T-helper 1 cell treated with Interleukin-12 subunit alpha and Interleukin-12 subunit beta and Interleukin-4 antibody, amounts not matched to agents 30 μg/mL and 1 μg/mL, for 36 hours (primary cell): ENCODE results near the gene ATF7.

Source experiments
- H3K27ac Mint-ChIP-seq: one replicate; pipeline ENCODE4 v1.8.0; 2021; ENCODE audit warnings: mild to moderate bottlenecking, mixed read lengths
- H3K27me3 Mint-ChIP-seq: one replicate; pipeline ENCODE4 v1.8.0; 2021; ENCODE audit warnings: low read depth, mixed read lengths
- H3K36me3 Mint-ChIP-seq: one replicate; pipeline ENCODE4 v1.8.0; 2021; ENCODE audit warnings: low read depth, mixed read lengths
- H3K4me1 Mint-ChIP-seq: one replicate; pipeline ENCODE4 v1.8.0; 2021; ENCODE audit warnings: low read depth, mixed read lengths
- H3K4me3 Mint-ChIP-seq: one replicate; pipeline ENCODE4 v1.8.0; 2021; ENCODE audit warnings: mild to moderate bottlenecking, moderate library complexity, mixed read lengths
- H3K9me3 Mint-ChIP-seq: one replicate; pipeline ENCODE4 v1.8.0; 2021; ENCODE audit warnings: mixed read lengths

The ATF7 gene

DNA sequence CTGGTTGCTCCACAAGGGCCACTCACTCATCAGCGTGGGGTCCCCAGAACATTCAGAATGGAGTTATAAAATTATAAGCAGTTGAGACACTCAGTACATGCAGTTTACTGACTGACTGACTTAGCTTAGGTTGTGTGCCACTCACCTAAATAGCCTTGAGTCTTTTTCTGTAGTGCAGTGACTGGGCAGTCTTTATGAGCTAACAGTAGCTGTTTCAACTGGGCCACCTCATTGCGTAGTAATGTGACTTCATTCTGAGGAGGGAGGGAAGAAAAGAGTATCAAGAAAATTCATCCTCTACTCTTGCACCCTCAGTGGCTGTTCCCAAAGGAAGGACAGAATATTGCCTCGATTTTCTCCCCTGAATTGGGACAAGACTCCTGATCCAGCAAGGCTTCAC lies 103.1 kb downstream of the ATF7 start:
- Mint-ChIP-seq H3K27ac (no peak overlapping the region), H3K27me3 (no peaks in the 10 kb centered on the region), H3K9me3 (no peaks in the 10 kb centered on the region), H3K36me3 (peaks cover 26% of the 10 kb centered on the region), H3K4me1 (no peaks in the 10 kb centered on the region), H3K4me3 (no peak overlapping the region)

DNA sequence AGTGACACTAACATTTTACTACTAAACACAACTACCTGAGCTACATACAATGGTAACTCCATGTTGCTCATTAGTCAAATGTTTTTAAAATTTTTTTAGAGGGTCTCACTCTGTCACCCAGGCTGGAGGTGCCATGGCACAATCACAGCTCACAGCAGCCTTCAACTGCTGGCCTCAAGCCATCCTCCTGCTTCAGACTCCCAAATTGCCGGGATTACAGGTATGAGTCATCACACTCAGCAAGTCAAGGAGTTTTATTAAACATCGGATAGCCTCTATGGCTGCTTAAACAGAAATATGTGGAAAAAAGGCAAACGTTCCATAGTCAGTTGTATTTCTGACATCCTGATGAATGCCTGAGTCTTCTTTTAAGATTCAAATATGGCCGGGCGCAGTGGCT lies 107.8 kb downstream of the ATF7 start:
- H3K27me3 Mint-ChIP-seq = no peaks in the 10 kb centered on the region
- no peaks in the 10 kb centered on the region for H3K4me1 Mint-ChIP-seq
- no peak overlapping the region for H3K4me3 Mint-ChIP-seq
- H3K9me3 Mint-ChIP-seq = no peaks in the 10 kb centered on the region
- no peak overlapping the region for H3K27ac Mint-ChIP-seq
- peaks cover 33% of the 10 kb centered on the region for H3K36me3 Mint-ChIP-seq

DNA sequence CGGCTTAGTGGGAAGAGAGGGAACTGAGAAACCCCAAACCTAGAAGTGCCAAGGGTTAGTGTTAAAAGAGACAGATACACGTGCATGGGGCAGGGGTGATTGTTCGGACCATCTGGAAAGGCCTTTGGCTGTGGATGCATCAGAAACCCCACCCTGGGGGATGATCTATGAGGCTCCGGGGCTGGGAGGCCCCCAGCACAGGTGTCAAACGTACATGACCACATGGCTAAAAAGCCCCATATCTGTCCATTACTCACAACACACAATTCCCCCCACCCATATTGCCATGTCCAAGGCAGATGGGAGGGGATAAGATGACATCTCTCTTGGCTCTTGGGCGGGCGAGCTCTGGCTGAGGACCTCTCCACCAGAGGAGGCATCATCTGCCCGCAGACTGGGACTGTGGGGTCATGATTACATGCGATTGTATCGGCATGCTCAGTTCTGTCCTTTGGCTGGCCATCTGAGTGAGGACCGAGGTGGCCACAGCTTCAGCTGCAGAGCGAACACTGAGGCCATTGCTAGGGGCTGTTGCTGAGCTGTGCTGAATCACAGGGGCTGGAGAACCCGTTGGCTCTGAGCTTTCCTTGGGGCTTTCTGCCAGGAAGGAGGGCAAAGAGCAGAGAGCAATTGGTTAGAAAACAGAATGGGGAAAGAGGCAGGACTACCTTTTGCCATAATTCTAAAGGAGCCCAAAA lies 109.3 kb downstream of the ATF7 start:
- no peak overlapping the region for H3K4me3 Mint-ChIP-seq
- H3K36me3 Mint-ChIP-seq = peaks cover 31% of the 10 kb centered on the region
- no peak overlapping the region for H3K27ac Mint-ChIP-seq
- peaks cover 3% of the 10 kb centered on the region for H3K4me1 Mint-ChIP-seq
- no peaks in the 10 kb centered on the region for H3K9me3 Mint-ChIP-seq
- no peaks in the 10 kb centered on the region for H3K27me3 Mint-ChIP-seq

DNA sequence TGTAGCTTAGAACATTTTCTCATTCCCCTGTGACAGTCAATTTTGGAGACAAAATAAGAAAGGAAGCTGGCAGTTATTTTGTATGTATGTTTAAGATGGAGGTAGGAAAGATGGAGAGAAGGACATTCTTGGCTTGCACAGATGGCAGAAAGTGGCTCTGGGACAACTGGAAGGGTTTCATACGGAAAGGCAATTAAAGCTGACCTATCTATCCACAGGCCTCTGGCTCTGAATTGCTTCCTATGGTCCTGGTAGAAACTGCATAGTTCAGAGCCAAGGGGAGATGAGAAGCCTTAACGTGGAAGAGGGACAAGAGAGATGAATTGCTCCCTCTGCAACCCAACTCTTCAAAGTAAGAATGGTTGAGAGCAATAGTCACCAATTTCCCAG lies 110.9 kb downstream of the ATF7 start:
- peaks cover 26% of the 10 kb centered on the region for H3K36me3 Mint-ChIP-seq
- H3K4me1 Mint-ChIP-seq = peaks cover 3% of the 10 kb centered on the region
- H3K27ac Mint-ChIP-seq = no peak overlapping the region

DNA sequence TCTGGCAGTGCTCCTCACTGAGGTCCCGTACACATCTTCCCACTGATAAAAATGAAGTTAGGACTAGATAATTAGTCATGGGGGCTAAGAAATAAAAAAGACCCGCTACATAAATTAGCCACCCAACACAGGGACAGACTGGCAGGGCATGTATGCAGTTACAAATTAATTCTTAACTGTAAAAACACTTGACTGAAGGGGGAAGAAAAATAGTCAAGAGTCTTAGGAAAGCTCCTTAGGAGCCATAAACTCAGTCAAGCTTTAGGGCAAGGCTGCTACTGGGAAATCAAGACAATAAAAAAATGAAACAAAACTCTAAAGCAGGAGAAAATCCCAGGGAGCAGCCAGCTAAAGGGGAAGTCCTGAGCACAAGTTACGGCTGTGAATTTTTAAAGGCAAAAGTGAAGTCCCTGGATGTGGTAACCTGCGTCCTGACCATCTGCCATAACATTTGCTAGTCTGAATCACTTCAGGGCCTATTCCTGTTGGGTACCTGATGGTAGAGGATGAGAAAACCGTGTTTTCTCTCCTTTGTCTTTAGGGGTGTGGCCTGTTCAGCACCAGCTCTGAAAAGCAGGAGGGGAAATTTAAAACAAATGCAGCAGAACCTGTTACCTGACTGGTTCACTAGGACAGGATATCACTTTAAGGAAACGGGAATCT lies 111.4 kb downstream of the ATF7 start:
- peaks cover 3% of the 10 kb centered on the region for H3K4me1 Mint-ChIP-seq
- H3K27ac Mint-ChIP-seq = no peak overlapping the region
- peaks cover 23% of the 10 kb centered on the region for H3K36me3 Mint-ChIP-seq
- H3K27me3 Mint-ChIP-seq = no peaks in the 10 kb centered on the region
- H3K4me3 Mint-ChIP-seq = no peak overlapping the region
- H3K9me3 Mint-ChIP-seq = no peaks in the 10 kb centered on the region

More for the DNA sequence above, 110.9 kb downstream of the ATF7 start:
- no peaks in the 10 kb centered on the region for H3K27me3 Mint-ChIP-seq
- no peaks in the 10 kb centered on the region for H3K9me3 Mint-ChIP-seq
- no peak overlapping the region for H3K4me3 Mint-ChIP-seq

DNA sequence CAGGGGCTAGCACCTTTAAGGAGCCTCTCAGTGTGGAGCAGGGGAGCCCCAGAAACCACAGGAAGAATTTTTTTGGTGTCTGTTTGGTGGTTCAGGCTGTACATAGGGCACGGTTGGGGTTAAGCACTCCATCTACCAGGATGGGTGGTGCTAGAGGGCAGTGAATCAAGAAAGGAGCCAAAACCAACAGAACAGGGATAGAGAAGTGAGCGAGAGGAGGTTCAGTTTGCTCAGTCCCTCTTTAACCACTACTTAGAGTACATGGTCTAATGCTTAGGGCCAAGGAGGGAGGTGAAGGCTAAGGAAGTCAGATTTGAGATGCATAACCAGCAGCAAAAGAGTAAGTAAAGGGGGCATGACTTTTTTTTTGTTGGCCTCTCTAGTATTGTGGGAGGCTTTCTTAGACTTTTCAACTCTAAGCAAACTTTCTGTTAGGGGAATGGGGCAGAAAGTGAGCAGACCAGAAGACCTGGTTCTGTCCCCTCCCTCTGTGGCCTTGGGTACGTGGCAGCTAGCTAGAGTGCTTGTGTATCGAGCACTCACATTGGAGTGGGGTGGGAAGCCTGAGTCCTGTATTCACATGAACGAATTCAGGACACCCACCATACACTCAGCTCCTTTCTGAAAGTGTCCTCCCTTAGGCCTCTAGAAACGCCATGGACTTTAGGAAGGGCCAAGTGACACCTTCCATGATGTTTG lies 112.3 kb downstream of the ATF7 start:
- H3K4me1 Mint-ChIP-seq = peaks cover 3% of the 10 kb centered on the region
- no peaks in the 10 kb centered on the region for H3K9me3 Mint-ChIP-seq
- H3K27me3 Mint-ChIP-seq = no peaks in the 10 kb centered on the region
- H3K4me3 Mint-ChIP-seq = no peak overlapping the region
- no peak overlapping the region for H3K27ac Mint-ChIP-seq
- peaks cover 23% of the 10 kb centered on the region for H3K36me3 Mint-ChIP-seq

DNA sequence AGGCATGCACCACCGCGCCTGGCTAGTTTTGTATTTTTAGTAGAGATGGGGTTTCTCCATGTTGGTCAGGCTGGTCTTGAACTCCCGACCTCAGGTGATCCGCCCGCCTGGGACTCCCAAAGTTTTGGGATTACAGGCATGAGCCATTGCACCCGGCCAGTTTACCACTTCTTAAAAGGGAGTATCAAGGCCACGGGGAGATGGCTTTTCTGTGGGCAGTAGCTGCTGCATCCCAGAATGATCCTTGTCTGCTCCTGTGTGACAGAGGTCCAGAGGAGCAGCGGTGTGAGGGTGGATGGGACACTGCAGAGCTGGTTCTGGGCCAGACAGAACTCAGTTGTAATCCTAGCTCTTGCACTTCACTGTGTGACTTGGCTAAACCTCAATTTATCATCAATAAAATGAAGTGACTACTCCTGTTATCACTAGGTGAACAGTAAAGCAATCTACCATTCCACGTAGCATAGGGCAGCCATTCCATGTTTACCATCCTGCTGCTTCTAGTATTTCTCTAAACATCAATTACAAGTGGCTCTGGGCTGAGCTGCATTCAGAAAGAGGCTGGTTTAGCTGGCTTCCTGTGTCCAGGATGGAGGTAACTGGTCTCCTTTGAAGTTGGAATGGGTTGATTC lies 115.9 kb downstream of the ATF7 start:
- Mint-ChIP-seq H3K36me3 (peaks cover 23% of the 10 kb centered on the region), H3K9me3 (no peaks in the 10 kb centered on the region), H3K27ac (no peak overlapping the region), H3K4me3 (no peak overlapping the region), H3K4me1 (peaks cover 8% of the 10 kb centered on the region), H3K27me3 (no peaks in the 10 kb centered on the region)

DNA sequence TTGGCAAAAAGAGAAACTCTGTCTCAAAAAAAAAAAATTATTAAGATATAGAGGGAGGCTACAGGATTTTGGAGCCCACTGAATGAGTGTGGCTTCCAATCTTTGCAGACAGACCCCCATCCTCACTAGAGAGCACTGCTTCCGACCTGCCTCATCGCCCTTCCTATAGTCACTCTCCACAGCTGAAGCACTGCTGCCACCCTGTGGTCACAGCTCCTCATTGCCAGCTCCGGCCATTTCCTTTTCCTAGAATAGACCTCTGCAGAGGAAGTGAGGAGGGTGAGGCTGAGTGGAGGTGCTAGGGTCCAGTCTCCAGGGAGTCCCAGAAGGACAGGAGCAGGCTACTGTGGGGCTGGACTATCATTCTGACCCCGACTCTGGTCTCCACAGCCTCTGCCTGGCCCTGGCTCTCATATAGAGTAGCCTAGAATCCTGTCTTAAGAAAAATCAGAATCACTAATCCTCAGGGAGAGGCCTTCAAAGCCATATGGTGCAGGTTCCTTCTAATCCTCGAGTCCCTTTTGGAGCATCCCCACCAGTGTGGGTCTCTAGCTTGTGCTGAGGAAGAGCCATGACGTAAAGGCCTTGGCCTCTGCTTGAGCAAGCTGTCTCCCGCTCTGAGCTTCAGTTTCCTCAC lies 117.5 kb downstream of the ATF7 start:
- Mint-ChIP-seq H3K36me3 (peaks cover 16% of the 10 kb centered on the region), H3K9me3 (no peaks in the 10 kb centered on the region), H3K4me3 (no peak overlapping the region), H3K27ac (peak overlapping the region; percentile 38), H3K4me1 (peaks cover 8% of the 10 kb centered on the region), H3K27me3 (no peaks in the 10 kb centered on the region)

DNA sequence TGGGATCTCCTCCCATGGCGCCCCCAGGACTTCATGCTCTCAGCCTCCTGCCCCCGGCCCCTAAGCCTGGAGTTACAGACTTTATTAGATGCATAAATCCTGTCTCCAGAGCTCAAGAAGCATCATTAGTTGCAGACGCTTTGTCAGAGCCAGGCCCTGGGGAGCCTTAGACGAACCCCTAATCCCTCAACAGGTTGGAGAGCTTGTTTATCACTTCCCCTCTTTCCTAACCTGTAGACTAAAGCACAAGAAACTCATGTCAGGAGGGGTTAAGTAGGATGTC lies 118.6 kb downstream of the ATF7 start:
- Mint-ChIP-seq H3K27ac (no peak overlapping the region), H3K4me3 (no peak overlapping the region), H3K9me3 (no peaks in the 10 kb centered on the region), H3K36me3 (peaks cover 13% of the 10 kb centered on the region), H3K4me1 (peaks cover 6% of the 10 kb centered on the region), H3K27me3 (no peaks in the 10 kb centered on the region)

DNA sequence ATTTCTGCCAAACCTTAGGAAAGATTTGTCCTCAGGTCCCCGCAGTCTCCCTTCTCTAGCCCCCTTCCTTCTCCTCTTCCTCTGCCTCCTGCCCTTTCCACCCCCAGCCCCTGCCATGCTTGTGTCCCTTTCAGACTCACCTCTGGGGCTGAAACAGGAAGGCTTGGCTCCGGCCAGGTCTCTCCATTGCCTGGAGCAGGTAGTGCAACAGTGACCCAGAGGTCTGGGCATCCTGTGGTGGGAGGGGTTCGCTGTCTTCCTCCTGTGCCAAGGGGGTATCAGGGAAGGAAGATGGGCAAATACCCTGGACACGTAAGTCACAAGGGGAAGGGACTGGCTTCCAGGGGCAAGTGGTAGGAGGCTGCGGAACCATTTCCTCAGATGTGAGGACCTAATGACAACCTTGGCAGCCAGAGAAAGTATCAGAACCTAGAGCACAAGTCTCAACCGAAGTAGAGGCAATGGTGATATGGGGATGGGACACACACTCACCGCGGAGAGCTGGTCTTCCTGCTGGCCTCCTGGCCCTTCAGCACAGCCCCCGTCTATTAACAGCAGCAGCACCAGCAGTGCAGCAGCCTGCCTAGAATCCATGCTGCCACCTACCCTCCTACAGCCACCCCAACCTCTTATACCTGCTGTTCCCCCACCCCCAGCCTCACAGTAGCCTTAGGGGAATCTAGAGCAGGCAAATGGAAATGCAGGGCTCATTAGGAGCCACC lies 119.1 kb downstream of the ATF7 start, which contains the start of gene NPFF:
NPFF (minus strand) TSS at position 604 of the 722 bp plus-strand sequence; CDS start at position 594, 10 bp downstream.
- no peak within 1 kb of the TSS for H3K4me3 Mint-ChIP-seq
- H3K9me3 Mint-ChIP-seq = no peaks in the 10 kb centered on the region

DNA sequence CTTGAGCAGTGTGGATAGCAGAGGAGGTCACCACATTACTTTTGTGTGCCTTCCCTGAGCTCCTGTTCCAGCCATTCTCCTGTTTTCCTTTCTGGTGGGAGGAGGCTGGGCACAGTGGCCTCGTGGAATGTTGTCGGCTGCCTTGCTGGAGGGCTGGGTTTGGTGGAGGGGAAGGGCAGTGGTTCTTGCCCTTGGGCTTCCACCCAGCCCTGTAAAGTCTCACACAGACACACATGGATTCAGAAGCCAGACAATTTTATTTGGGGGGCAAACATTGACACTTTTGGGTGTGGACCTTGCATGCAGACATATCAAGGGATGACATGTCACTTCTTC lies 119.8 kb downstream of the ATF7 start:
- no peaks in the 10 kb centered on the region for H3K9me3 Mint-ChIP-seq
- no peaks in the 10 kb centered on the region for H3K27me3 Mint-ChIP-seq
- H3K4me3 Mint-ChIP-seq = no peak overlapping the region
- H3K4me1 Mint-ChIP-seq = peaks cover 12% of the 10 kb centered on the region
- H3K27ac Mint-ChIP-seq = no peak overlapping the region
- peaks cover 8% of the 10 kb centered on the region for H3K36me3 Mint-ChIP-seq

More for the DNA sequence above, 119.1 kb downstream of the ATF7 start, which contains the start of gene NPFF:
- Mint-ChIP-seq H3K27ac (no peak within 1 kb of the TSS), H3K4me1 (peaks cover 9% of the 10 kb centered on the region), H3K36me3 (peaks cover 13% of the 10 kb centered on the region), H3K27me3 (no peaks in the 10 kb centered on the region)

DNA sequence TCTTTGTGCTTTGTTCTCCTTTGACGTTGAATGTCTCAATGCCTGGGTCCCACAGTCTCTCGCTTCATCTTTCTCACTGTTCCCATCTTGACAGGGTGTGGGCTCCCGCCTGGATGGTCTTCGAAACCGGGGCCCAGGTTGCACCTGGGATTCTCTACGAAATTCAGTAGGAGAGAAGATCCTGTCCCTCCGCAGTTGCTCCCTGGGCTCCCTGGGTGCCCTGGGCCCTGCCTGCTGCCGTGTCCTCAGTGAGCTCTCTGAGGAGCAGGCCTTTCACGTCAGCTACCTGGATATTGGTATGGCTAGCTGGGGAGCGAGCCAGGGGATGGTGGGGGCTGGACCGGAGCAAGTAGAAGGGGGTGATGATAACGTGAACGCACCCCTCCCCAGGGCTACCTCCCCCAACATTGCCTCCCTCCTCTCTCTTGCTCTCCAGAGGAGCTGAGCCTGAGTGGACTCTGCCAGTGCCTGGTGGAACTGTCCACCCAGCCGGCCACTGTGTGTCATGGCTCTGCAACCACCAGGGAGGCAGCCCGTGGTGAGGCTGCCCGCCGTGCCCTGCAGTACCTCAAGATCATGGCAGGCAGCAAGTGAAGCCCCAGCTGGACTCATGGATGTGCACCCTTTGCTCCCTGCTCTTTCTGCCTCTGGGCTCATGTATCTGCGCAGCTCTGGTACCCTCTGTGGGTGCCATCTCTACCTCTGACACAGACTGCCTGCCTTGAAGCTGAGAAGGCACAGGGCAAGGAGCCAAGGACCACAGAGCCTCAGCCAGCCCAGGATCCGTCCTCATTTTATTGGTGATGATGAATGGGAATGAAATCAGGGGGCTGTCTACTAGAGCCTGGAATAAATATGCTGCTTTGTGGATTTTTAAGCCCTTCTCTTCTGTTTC lies 120.4 kb downstream of the ATF7 start:
- no peaks in the 10 kb centered on the region for H3K27me3 Mint-ChIP-seq
- H3K4me1 Mint-ChIP-seq = peaks cover 12% of the 10 kb centered on the region
- no peak overlapping the region for H3K4me3 Mint-ChIP-seq
- peaks cover 8% of the 10 kb centered on the region for H3K36me3 Mint-ChIP-seq
- H3K27ac Mint-ChIP-seq = no peak overlapping the region
- no peaks in the 10 kb centered on the region for H3K9me3 Mint-ChIP-seq

DNA sequence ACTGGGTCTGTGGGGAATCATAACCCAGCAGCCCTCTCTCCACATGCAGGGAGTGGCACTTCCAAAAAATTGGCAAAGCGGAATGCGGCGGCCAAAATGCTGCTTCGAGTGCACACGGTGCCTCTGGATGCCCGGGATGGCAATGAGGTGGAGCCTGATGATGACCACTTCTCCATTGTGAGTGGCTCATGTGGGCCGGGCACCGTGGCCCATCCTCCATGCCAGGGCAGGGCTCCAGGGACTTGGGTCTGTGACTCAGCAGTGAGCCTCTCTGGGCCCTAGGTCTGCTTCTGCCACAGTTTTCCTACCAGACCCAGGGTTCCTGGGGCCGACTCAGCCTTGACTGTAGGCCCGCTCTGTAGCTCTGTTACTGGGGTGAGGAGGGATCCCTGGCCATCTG lies 121.1 kb downstream of the ATF7 start:
- no peak overlapping the region for H3K27ac Mint-ChIP-seq
- no peak overlapping the region for H3K4me3 Mint-ChIP-seq
- no peaks in the 10 kb centered on the region for H3K9me3 Mint-ChIP-seq
- H3K27me3 Mint-ChIP-seq = no peaks in the 10 kb centered on the region
- peaks cover 8% of the 10 kb centered on the region for H3K36me3 Mint-ChIP-seq
- H3K4me1 Mint-ChIP-seq = peaks cover 14% of the 10 kb centered on the region
